K562 (cell line): ENCODE data around the gene HAP1. TPM values are rescaled to one million over a fixed set of nuclear protein-coding genes. Genes with fewer than 3 reads are reported as not detected.

Source experiments
- CREM ChIP-seq: IDR thresholded peaks from 2 replicates; pipeline ENCODE4 v1.6.1; 2014; ENCODE audit warnings: antibody characterized with exemption, low read depth
- ELF2 ChIP-seq: fragments of 250-450 bp; sonication (Bioruptor Pico); IDR thresholded peaks from 2 replicates; pipeline ENCODE4 v1.5.0; 2021; ENCODE audit warnings: mild to moderate bottlenecking
- FOS ChIP-seq: IDR thresholded peaks from 3 replicates; pipeline ENCODE4 v1.6.1; 2011; ENCODE audit not compliant: insufficient read length; ENCODE audit errors: extremely low read depth
- ID3 ChIP-seq, 2 experiments: fragments of 250-450 bp in 1 of 2; fragments of 450-650 bp in 1 of 2; sonication (Bioruptor Pico) in 1 of 2; IDR thresholded peaks; 2 replicates each; pipeline versions ENCODE4 v1.6.1 to v1.8.0; 2016 to 2021; ENCODE audit warnings: mild to moderate bottlenecking in 2 of 2, moderate library complexity in 2 of 2, missing compliant biosample characterization in 1 of 2, missing genetic modification characterization in 1 of 2
- L3MBTL2 ChIP-seq: fragments of 450-650 bp; IDR thresholded peaks from 2 replicates; pipeline ENCODE4 v1.6.1; 2016; ENCODE audit warnings: mild to moderate bottlenecking, moderate library complexity
- MXI1 ChIP-seq: IDR thresholded peaks from 2 replicates; pipeline ENCODE4 v1.6.1; 2011; ENCODE audit warnings: low read depth, mild to moderate bottlenecking, improper control_type of control experiment, low read length
- PCBP2 ChIP-seq: fragments of 200-400 bp; formaldehyde crosslinking; IDR thresholded peaks from 2 replicates; pipeline ENCODE4 v1.6.1; 2018; ENCODE audit warnings: low read length, low read depth, mild to moderate bottlenecking, moderate library complexity; ENCODE audit not compliant: poor library complexity, severe bottlenecking
- PTRF ChIP-seq: fragments of 450-650 bp; IDR thresholded peaks from 2 replicates; pipeline ENCODE4 v1.6.1; 2016; ENCODE audit warnings: mild to moderate bottlenecking, missing genetic modification characterization, missing compliant biosample characterization
- SIN3A ChIP-seq, 2 experiments: fragments of 150-350 bp in 1 of 2; IDR thresholded peaks; 2 replicates each; pipeline ENCODE4 v1.6.1; 2011 to 2016; ENCODE audit warnings: borderline replicate concordance in 2 of 2, low read depth in 2 of 2, low read length in 2 of 2, mild to moderate bottlenecking in 2 of 2, moderate library complexity in 2 of 2; ENCODE audit not compliant: control insufficient read depth in 1 of 2
- SRF ChIP-seq, 2 experiments: fragments of 250-450, 450-650 bp in 1 of 2; sonication (Bioruptor Pico) in 1 of 2; sonication (generic) in 1 of 2; formaldehyde crosslinking; IDR thresholded peaks; 2 replicates each; pipeline versions ENCODE4 v1.5.0 to v1.5.1; 2020 to 2022; ENCODE audit warnings: mild to moderate bottlenecking in 1 of 2, missing genetic modification reagents in 1 of 2
- SRSF3 ChIP-seq: fragments of 200-400 bp; formaldehyde crosslinking; IDR thresholded peaks from 2 replicates; pipeline ENCODE4 v1.6.1; 2016; ENCODE audit warnings: mild to moderate bottlenecking, low read length, moderate library complexity; ENCODE audit not compliant: insufficient read depth
- polyA plus RNA-seq, 8 experiments: library from polyadenylated mRNA; depleted of rRNA in 4 of 8; stranded (reverse) in 5 of 8; unstranded in 3 of 8; fragments of >200 nt; fragmentation: Nextera tagmentation in 2 of 8; fragmentation: Illumina TruSeq in 1 of 8; extraction: Ambion mirVana in 2 of 8; extraction: Trizol in 1 of 8; gene quantifications; 2 replicates each; pipeline versions ENCODE4 v1.2.1 to v1.2.3, GENCODE V29; 2011 to 2014; ENCODE audit warnings: inconsistent platforms in 1 of 8, missing spikeins in 1 of 8
- total RNA-seq, 7 experiments: library from RNA; depleted of rRNA in 6 of 7; stranded (reverse); fragments of >200 nt in 6 of 7; fragmentation: Illumina TruSeq in 2 of 7; extraction: Trizol in 2 of 7; gene quantifications; 2 replicates each; pipeline versions ENCODE4 v1.2.1 to v1.2.3, GENCODE V29; 2011 to 2021; ENCODE audit warnings: low replicate concordance in 1 of 7
- TF ChIP-seq, protein P1 (sequence below), 2 experiments: fragments of 450-650 bp; IDR thresholded peaks; 2 replicates each; pipeline ENCODE4 v1.6.1; 2016; ENCODE audit warnings: mild to moderate bottlenecking in 2 of 2, borderline replicate concordance in 1 of 2, low read depth in 1 of 2, moderate library complexity in 1 of 2
- TF ChIP-seq, protein P2 (sequence below): sonication (generic); formaldehyde crosslinking; IDR thresholded peaks from 2 replicates; pipeline ENCODE4 v1.8.0; 2022; ENCODE audit warnings: missing genetic modification reagents, mild to moderate bottlenecking, borderline replicate concordance
- TF ChIP-seq, protein P3 (sequence below): fragments of 250-450 bp; sonication (Bioruptor Pico); IDR thresholded peaks from 2 replicates; pipeline ENCODE4 v1.8.0; 2022; ENCODE audit warnings: moderate library complexity, mild to moderate bottlenecking, inconsistent platforms

Gene HAP1
- total and polyA plus RNA-seq, 9 of the 15 experiments (the other 6 are each of a cell fraction or from before 2014, with no cell fraction given), result under 0.01 to 0.09 (median 0.04) TPM; not detected in 6

- TF ChIP-seq SRSF3 (no peak), SIN3A (IDR thresholded peaks at IDR 0.05; ENCODE audit: borderline replicate concordance in 2 of 2, control insufficient read depth in 1 of 2, low read depth in 2 of 2, low read length in 2 of 2) (peak; percentile 81 to 85; a peak in 3 of 4 replicates), CREM (0 out of 2 replicates have a peak, but pooled peaks have one; percentile 5), PTRF (0 out of 2 replicates have a peak, but pooled peaks have one; percentile 33), ELF2 (CRISPR knock-in tag) (0 out of 2 replicates have a peak, but pooled peaks have one; percentile 10), ID3 (CRISPR knock-in tag; IDR thresholded peaks at IDR 0.05) (no peak), ID3 (tag; IDR thresholded peaks at IDR 0.05) (no peak), PCBP2 (no peak), MXI1 (0 out of 2 replicates have a peak, but pooled peaks have one; percentile 33), SRF (CRISPR knock-in tag; IDR thresholded peaks at IDR 0.05) (peak in 1 of 2 experiments; percentile 78; a peak in 2 of 4 replicates), FOS (no peak), L3MBTL2 (peak; percentile 67; the same call in 1 of the 2 replicates)
- TF ChIP-seq, protein P1, sequence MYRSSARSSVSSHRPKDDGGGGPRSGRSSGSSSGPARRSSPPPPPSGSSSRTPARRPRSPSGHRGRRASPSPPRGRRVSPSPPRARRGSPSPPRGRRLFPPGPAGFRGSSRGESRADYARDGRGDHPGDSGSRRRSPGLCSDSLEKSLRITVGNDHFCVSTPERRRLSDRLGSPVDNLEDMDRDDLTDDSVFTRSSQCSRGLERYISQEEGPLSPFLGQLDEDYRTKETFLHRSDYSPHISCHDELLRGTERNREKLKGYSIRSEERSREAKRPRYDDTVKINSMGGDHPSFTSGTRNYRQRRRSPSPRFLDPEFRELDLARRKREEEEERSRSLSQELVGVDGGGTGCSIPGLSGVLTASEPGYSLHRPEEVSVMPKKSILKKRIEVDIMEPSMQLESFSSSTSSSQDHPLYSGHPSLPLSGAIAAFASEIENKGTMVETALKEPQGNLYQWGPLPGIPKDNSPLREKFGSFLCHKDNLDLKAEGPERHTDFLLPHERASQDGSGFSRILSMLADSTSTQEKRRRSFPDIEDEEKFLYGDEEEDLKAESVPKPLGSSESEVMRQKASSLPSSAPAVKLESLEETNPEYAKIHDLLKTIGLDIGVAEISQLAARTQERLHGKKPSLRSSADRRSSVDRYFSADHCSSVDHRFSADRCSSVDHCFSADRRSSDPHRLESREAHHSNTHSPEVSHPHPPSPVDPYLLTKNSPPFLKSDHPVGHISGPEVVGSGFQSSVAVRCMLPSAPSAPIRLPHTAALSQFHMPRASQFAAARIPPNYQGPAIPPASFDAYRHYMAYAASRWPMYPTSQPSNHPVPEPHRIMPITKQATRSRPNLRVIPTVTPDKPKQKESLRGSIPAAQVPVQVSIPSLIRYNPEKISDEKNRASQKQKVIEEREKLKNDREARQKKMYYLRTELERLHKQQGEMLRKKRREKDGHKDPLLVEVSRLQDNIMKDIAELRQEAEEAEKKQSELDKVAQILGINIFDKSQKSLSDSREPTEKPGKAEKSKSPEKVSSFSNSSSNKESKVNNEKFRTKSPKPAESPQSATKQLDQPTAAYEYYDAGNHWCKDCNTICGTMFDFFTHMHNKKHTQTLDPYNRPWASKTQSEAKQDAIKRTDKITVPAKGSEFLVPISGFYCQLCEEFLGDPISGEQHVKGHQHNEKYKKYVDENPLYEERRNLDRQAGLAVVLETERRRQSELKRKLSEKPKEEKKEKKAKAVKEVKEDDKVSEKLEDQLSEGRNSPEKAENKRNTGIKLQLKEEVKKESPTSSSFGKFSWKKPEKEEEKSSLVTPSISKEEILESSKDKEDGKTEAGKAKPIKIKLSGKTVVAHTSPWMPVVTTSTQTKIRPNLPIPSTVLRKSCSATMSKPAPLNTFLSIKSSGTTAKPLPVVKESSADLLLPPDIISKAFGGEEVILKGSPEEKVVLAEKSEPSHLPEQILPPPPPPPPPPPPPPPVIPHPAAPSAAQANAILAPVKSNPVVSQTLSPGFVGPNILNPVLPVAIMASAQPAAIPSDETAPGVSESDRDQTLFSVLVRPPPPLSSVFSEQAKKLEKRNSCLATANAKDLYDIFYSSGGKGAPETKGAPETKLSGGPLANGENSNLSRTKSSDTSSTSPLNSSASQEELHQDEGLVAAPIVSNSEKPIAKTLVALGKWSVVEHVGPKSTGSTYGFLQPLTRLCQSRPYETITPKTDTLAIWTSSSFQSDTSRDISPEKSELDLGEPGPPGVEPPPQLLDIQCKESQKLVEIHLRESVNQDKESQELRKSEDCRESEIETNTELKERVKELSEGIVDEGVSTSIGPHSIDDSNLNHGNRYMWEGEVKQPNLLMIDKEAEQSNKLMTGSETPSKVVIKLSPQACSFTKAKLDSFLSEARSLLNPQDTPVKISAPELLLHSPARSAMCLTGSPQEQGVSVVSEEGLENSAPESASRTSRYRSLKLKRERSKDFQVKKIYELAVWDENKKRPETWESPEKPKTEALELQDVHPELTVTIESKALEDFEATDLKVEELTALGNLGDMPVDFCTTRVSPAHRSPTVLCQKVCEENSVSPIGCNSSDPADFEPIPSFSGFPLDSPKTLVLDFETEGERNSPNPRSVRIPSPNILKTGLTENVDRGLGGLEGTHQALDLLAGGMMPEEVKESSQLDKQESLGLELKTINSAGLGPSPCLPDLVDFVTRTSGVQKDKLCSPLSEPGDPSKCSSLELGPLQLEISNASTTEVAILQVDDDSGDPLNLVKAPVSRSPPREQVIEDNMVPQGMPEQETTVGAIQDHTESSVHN (IDR thresholded peaks at IDR 0.05; ENCODE audit: borderline replicate concordance in 1 of 2, low read depth in 1 of 2), result peak in 1 of 2 experiments; percentile 74; a peak in 2 of 4 replicates
- TF ChIP-seq, protein P2, sequence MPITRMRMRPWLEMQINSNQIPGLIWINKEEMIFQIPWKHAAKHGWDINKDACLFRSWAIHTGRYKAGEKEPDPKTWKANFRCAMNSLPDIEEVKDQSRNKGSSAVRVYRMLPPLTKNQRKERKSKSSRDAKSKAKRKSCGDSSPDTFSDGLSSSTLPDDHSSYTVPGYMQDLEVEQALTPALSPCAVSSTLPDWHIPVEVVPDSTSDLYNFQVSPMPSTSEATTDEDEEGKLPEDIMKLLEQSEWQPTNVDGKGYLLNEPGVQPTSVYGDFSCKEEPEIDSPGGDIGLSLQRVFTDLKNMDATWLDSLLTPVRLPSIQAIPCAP (CRISPR knock-in tag), result 0 out of 2 replicates have a peak, but pooled peaks have one; percentile 38
- TF ChIP-seq, protein P3, sequence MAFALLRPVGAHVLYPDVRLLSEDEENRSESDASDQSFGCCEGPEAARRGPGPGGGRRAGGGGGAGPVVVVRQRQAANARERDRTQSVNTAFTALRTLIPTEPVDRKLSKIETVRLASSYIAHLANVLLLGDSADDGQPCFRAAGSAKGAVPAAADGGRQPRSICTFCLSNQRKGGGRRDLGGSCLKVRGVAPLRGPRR (CRISPR knock-in tag), result no peak
Observed at GRCh38 chr17:41689497-41690299, 44.7 kb downstream of the HAP1 start (continued).
